Activated CD8-positive, alpha-beta memory T cell treated with anti-CD3 and anti-CD28 coated beads, Interleukin-2, amount 50 U/mL, for 24 hours (primary cell): ENCODE results near the gene PRKAB1.

Experiments
- DNase-seq: peaks from one replicate; pipeline ENCODE4 v3.0.0-alpha.2; 2020; ENCODE audit errors: extremely low read depth

The PRKAB1 gene

GRCh38 chr12:119712721-119713120 is 44.8 kb downstream of the PRKAB1 start:
- DNase-seq, result no peak

DNA sequence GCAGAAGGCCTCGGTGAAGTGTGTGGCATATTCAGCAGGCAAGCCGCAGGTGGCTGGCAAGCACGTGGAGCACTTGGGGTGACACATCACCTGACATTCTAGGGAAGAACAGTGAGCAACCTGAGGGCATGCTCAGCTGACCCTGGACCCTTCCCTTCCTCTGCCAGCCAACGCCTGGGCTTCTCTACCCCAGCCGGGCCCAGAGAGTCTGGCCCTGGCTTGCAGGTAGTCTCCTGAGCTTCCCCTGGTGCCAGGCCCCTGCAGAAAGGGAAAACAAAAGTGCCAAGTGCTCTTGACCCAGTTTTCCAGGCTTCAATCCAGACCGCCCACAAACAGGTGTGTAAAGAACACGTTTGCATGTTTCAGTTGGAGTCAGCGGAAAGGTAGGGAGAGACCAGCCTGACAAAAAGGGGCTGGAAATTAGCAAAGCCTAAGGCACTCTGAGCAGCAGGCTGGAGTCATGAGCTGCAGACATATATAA is 45.7 kb downstream of the PRKAB1 start:
- DNase-seq, result no peak

DNA sequence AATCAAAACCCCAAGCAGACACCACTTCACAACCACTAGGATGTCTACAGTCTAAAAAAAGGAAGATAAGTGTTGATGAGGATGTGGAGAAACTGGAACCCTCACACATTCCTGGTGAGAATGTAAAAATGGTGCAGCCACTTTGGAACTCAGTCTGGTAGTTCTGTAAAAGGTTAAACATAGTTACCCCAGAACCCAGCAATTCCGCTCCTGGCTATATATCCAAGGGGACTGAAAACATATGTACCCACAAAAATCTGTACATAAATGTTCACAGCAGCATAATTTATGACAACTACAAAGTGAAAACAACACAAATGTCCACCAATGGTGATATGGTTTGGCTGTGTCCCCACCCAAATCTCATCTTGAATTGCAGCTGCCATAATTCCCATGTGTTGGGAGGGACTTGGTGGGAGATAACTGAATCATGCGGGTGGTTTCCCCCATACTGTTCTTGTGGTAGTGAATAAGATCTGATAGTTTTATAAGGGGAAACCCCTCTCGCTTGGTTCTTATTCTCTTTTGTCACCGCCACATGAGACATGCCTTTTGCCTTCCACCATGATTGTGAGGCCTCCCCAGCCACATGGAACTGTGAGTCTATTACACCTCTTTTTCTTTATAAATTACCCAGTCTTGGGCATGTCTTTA is 46.8 kb downstream of the PRKAB1 start:
- DNase-seq, result no peak

- no peak for DNase-seq
Observed at GRCh38 chr12:119715268-119715620, 47.3 kb downstream of the PRKAB1 start.

- no peak for DNase-seq
Observed at GRCh38 chr12:119718141-119718540, 50.2 kb downstream of the PRKAB1 start.

DNA sequence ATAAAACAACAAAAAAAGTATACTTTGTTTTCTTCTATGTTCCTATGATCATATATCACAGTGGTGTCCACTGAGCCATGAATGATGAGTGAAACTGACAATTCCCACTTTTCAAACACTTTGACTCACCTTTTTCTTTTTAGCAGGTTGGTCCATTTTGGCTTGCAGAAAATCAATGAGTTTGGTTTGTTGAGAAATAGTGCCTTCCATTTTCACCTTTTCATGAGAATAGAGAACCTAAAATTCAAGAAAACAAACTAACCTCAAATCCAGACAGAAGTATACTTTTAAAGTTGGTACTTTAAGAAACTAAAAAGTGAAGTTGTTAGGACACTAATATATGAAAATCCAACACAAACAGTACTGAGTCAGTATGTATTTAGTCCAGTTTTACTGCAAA is 52.4 kb downstream of the PRKAB1 start:
- DNase-seq, result no peak

- no peak for DNase-seq
Observed at GRCh38 chr12:119721306-119721705, 53.4 kb downstream of the PRKAB1 start.

- DNase-seq, result no peak
Observed at GRCh38 chr12:119725523-119725922, 57.6 kb downstream of the PRKAB1 start.

GRCh38 chr12:119727600-119728443 is 59.9 kb downstream of the PRKAB1 start:
- no peak for DNase-seq

GRCh38 chr12:119728444-119728745 is 60.5 kb downstream of the PRKAB1 start:
- DNase-seq, result no peak

DNA sequence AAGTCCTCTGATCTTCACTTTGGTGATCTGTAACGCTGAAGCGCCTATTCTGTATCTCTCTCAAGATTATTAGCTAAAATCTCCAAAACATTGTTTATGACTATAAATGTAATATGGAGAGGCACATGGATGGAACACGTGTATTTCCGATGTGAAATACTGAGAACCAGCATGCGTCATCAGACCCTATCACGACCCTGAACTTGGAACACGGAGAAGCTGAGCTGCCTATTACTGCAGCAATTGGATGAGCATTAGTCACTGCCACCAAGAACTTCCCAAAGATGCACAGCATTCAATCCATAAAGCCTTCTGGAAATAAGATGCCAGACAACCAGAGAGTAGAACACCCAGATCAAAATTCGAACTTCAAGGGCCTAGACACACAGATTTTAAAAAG is 61.9 kb downstream of the PRKAB1 start:
- DNase-seq, result no peak

- DNase-seq, result no peak
Observed at GRCh38 chr12:119730381-119730780, 62.4 kb downstream of the PRKAB1 start.
